Suprapubic skin (tissue), 4 donors: ENCODE results near the gene LOX.

Experiments used
- EP300 ChIP-seq: sonication (generic); formaldehyde crosslinking; IDR thresholded peaks from one replicate; pipeline ENCODE4 v1.6.1; 2017; ENCODE audit warnings: antibody characterized with exemption
- POLR2A ChIP-seq, 2 donors: fragments of 450-650 bp; IDR thresholded peaks; one replicate each; pipeline ENCODE4 v1.6.1; 2017; ENCODE audit warnings: antibody characterized with exemption in 2 of 2, mild to moderate bottlenecking in 2 of 2, moderate library complexity in 2 of 2
- POLR2AphosphoS5 ChIP-seq, 3 donors: sonication (generic); formaldehyde crosslinking; IDR thresholded peaks; one replicate each; pipeline ENCODE4 v1.6.1; 2017; ENCODE audit warnings: antibody characterized with exemption in 3 of 3
- TF ChIP-seq, protein P1 (sequence below), 2 donors: fragments of 200-600 bp in 1 of 2; fragments of 450-650 bp in 1 of 2; sonication (generic) in 1 of 2; IDR thresholded peaks; one replicate each; pipeline ENCODE4 v1.5.1; 2016 to 2019; ENCODE audit warnings: antibody characterized with exemption in 2 of 2, mild to moderate bottlenecking in 1 of 2, moderate library complexity in 1 of 2

- TF ChIP-seq POLR2AphosphoS5 (IDR thresholded peaks at IDR 0.05) (no peak), EP300 (no peak), POLR2A (IDR thresholded peaks at IDR 0.05) (no peak)
- TF ChIP-seq, protein P1, sequence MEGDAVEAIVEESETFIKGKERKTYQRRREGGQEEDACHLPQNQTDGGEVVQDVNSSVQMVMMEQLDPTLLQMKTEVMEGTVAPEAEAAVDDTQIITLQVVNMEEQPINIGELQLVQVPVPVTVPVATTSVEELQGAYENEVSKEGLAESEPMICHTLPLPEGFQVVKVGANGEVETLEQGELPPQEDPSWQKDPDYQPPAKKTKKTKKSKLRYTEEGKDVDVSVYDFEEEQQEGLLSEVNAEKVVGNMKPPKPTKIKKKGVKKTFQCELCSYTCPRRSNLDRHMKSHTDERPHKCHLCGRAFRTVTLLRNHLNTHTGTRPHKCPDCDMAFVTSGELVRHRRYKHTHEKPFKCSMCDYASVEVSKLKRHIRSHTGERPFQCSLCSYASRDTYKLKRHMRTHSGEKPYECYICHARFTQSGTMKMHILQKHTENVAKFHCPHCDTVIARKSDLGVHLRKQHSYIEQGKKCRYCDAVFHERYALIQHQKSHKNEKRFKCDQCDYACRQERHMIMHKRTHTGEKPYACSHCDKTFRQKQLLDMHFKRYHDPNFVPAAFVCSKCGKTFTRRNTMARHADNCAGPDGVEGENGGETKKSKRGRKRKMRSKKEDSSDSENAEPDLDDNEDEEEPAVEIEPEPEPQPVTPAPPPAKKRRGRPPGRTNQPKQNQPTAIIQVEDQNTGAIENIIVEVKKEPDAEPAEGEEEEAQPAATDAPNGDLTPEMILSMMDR (IDR thresholded peaks at IDR 0.05): no peak
Observed at GRCh38 chr5:122102825-122103224, 24.8 kb upstream of the LOX start.
